Daoy (cell line): Measurements from ENCODE around the gene PRICKLE1. TPM values are rescaled to one million over a fixed set of nuclear protein-coding genes. Genes with fewer than 3 reads are reported as not detected.
"Not testable (repeated sequence)": the region's sequence is repeated elsewhere in the genome, so short reads cannot be mapped to it uniquely, and the experiment has no call there.

ENCODE experiments used
- DNase-seq: peaks from one replicate; pipeline ENCODE4 v3.0.0-alpha.2; 2015; ENCODE audit warnings: low read depth
- total RNA-seq: library from RNA; depleted of rRNA; stranded (reverse); fragments of >200 nt; shearing (Covaris generic); gene quantifications from 2 replicates; pipeline ENCODE4 v1.2.3, GENCODE V29; 2014

The PRICKLE1 gene
- total RNA-seq, 1 experiment from 2014 or later = 2.4 TPM

DNA sequence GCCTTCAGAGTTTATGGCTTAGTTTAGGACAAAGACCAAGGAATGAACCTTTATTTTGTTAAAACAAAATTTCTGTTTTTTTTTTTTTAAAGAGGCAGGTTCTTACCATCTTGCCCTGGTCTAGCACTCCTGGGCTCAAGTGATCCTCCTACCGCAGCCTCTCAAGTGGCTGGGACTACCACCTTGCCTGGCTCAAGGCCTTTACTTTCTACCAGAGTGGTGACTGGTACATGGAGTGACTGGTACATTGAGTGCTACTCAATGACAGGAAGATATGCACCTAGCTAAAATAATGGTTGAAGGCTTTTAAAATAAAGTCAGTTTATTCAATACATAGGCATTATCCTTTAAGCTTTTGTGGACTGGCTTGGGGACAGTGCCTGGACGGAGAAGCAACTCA, 32.6 kb downstream of the PRICKLE1 start:
- DNase-seq = no peak

DNA sequence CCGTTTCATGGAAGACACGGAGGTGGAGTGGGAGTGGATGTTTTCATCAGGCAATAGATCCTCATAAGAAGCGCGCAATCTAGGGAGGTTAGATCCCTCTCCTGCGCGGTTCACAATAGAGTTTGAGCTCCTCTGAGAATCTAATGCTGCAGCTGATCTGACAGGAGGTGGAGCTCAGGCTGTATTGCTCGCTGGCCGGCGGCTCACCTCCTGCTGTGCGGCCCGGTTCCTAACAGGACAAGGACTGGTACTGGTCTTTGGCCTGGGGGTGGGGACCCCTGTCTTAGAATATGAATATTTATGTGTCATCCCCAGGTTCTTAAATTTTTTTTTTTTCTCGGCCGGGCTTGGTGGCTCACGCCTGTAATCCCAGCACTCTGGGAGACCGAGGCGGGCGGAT, 36.7 kb downstream of the PRICKLE1 start:
- DNase-seq = no peak

DNA sequence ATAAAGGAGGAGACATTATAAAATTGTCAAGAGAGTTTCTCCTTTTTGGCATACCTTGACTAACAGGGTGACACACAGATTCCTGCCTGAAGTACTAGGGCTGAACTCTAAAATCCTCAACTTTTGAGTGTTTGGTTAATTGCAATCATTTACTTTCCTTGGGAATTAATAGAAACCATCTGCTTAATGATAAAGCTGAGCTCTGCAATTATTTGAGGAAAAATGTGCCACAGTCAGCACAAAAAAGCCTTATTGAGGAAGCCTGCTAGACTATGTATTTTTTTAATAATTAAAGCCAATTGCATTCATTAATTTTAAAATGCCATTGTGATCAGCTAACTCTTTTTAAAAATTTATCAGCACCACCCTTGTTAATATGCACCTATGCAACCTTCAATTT, 38.7 kb downstream of the PRICKLE1 start:
- DNase-seq = no peak

DNA sequence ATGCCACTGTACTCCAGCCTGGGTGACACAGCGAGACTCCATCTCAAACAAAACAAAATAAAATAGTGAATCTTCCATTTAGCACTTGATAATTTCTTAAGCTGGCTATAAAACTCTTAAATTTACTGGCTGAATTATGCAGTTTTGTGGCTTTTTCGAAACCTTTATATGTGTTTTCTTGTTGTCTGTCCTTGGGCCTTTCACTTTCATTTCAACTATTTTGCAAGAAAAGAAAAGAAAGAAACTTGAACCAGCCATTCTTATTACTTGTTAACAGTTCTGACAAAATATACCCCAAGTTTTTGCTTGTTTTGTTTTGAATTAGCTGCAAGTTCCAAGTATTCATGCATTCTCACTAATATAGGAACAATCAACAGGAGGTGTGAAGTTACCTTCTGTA, 42.8 kb downstream of the PRICKLE1 start:
- no peak for DNase-seq

DNA sequence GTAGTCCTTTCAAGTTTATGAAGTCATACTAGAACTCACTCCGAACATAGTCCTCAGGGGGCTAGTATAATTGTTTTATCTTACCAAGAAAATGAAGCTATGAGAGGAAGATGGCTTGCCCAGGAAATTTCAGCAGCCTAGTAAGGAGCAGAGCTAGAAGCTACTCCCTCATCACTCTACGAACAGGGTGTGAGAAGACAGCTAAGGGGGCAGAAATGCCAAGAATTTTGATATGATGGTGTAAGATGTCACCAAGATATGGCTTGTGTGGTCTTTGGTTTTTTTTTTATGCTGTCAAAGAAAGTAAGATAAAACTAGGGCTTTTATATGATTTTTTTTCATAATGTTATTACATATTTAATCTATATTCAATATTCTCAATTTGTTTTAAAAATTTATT, 47.6 kb downstream of the PRICKLE1 start:
- DNase-seq = no peak

DNA sequence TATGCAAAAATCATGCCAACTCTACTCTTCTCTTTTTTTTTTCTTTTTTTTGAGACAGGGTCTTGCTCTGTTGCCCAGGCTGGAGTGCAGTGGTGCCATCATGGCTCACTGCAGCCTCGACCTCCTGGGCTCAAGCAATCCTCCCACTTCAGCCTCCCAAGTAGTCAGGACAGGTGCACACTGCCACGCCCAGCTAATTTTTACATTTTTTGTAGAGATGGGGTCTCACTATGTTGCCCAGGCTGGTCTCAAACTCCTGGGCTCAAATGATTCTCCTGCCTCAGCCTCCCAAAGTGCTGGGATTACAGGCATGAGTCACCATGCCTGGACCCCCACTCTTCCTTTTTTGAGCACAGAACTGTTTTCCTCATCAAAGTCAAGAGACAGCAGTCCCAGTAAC, 48.2 kb downstream of the PRICKLE1 start:
- not testable (repeated sequence) for DNase-seq

DNA sequence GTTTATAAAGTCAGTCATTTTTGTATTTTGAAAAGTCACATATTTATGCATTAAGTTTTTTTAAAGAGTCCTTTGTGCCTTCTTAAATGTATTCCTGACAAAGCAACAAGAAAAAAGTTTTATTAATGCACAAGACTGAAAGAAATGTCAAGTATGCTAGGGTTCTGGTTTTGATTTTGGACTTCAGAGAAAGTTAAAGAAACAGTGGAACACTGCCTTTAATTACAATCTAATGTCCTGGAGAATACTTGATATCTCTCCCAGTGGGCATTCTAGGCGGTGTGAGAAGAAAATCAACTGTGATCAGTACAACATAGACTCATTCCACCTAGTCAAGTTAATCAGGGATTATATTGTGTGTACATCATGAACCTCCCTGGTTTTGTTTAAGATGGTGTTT, 49.9 kb downstream of the PRICKLE1 start:
- DNase-seq = no peak

DNA sequence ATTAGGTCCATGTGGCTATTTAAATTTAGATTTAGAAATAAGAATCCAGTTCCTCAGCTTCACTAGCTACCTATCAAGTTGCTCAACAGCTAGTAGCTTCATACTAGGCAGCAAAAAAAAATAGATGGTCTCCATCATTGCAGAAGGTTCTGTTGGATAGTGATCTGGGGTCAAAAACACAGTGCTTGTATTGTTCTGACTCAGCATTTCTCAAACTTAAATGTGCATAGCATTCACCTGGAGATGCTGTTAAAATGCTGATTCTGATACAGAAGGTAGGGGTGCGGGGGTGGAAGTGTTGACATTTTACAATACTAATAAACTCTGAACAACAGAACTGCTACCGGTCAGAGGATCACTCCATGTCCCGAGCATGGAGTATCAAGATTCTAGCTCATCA, 51.3 kb downstream of the PRICKLE1 start:
- no peak for DNase-seq

DNA sequence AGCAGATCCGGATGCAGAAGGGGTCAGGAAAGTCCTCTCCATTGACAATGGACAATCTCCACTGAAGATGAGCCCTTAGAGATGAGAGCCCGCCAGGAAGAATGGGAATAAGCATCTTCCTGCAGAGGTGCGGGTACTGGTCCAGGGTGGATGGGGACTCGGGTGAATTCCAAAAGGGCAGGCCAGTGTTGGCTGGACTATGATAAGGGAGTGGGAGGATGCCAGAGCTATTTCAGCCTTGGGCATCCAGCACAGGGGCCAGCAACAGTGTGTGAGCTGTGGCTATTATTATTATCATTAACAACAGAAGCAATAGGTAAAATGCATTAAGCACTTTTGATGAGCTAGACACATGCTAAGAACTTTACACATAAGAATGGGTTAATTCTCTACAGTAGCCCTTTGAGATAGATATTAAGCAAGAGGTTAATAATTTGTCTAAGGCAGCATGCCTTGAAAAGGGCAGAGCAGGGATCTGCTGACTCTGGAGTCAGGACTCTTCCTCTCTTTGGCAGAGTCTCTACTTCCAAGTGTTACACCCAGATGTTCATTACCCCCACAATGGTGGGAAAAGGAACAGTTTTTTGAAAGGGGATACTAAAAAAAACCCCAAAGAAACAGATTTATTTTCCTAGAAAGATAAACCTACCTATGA, 55.2 kb downstream of the PRICKLE1 start:
- DNase-seq = no peak

DNA sequence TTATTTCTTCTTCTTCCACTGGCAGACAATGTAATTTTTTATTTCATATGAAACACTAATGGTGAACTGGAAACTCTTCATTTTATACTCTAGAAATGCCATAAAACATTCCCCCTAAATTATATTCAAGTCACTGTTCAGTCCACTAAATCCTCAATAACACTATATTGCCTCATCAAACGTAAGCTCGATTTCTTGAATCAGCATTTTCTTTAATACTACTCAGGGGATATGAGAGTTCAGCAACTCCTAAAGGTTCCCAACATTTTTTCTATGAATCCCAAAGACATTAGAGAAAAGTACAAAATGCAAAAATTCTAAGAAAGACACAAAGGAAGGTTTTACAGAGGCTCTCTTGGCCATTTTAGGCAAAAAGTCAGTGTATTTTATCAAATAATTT, 59.3 kb downstream of the PRICKLE1 start:
- DNase-seq = no peak

DNA sequence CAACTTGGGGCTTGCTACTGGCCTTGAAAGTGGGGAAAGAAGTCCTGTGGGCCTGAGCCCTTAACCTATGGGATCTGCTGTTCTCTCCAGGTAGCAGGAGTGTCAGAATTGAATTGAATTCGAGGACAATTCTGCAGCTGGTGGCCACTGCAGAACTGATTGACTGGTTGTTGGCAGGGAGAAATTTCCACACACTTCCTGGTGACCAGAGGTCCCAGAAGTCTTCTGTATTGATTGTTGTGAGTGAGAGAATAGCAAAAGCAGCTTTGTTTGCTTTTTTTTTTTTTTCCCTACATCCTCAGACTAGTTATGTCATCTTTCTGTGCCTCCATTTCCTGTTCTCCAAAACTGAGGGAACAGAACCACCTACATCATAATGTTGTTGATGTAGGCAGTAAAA, 64.1 kb downstream of the PRICKLE1 start:
- DNase-seq = no peak

DNA sequence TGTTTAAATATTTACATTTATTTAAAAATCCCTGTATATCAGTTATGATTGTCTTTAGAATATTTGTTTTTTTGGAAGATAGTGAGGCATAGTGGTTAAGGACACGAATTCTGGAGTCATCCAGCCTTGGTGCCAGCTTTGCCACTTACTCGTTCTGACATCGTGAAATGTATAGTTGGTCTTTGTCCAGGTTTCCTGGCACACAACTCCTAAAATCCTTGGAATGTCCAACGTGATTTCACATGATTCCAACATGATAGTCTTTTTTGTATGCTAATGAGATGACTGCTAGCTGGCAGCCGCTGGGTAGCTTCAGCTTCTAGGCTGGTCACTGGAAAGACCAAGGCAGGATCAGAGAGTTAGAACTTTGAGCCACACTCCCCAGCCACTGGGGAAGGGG, 64.8 kb downstream of the PRICKLE1 start:
- no peak for DNase-seq

DNA sequence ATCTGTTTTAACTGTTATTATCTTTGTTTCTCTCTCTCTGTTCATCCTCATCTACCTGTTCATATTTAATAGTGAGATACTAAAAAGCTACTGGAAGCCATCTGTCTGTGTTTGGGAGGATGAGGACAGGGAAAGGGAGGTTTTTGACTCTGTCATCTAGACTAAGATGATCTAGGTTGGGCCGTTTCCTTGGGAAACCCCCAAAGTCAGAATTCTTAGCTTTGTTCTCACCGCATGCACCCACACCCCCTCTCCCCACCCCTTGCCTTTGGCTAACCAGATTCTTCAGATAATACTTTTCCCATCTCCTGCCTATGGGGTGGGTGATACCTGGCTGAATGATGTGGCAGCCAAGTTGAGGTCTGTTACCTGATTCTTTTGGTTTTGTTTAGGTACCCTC, 73.0 kb downstream of the PRICKLE1 start:
- DNase-seq = no peak

DNA sequence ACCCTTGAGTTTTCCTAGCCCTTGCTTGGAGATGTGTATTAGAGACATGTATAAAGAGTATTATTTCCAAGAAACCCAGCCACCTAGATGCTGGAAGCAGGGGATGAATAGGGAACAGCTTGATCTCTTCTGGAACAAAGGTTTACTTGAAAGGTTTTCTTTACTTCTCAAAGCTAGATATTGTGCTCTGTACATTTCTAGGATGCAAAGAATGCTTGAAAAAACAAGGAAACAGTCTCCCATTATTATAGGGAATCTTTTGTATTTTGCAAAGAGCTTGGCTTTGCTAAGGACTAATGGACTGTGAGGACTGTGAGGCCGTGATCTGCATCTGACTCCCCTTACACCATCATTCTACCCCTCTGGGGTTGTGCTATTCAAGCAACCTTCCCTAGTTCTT, 77.9 kb downstream of the PRICKLE1 start:
- no peak for DNase-seq

DNA sequence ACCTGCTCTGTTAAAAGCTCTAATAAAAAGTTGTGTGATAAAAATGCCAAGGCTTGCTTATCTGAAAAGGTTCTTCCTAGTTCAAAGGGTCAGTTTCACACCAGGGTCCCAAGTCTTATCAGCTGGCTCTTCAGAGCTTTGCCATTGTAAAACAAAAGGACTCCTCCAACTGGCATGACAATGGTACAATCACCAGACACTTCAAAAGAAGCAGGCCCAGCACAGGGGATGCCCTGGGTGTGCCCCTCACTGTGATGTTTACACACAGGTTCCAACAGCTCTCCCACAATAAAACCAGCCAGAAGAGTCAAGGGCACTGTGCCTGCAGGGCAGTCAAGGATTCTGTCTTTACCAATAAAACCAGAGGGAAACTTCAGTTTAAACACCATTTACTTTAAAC, 78.7 kb downstream of the PRICKLE1 start:
- no peak for DNase-seq

DNA sequence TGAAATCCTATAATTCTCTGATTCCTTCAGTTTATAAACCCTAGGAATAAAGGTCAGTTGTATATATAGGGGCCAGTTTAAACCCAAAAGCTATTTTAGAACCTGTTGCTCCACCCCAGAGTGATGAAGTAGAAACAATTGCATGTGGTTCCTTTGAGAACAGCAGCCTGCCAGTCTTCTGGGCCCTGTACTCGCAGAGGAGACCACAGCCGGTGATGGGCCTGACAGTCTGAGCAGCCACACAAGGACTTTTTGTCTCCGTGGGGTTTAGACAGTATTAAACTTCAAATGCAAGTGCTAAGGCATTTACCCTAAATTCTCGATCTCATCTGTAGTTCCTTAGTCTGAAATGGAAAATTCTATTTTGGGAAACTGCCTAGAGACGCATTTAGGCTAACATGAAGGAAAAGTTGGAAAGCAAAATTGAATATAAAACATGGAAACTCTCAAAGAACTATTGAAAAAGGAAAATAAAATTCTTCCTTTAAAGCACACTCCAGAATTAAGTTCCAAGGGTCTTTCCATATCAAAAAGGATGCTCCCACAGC, 80.6 kb downstream of the PRICKLE1 start:
- DNase-seq = no peak

DNA sequence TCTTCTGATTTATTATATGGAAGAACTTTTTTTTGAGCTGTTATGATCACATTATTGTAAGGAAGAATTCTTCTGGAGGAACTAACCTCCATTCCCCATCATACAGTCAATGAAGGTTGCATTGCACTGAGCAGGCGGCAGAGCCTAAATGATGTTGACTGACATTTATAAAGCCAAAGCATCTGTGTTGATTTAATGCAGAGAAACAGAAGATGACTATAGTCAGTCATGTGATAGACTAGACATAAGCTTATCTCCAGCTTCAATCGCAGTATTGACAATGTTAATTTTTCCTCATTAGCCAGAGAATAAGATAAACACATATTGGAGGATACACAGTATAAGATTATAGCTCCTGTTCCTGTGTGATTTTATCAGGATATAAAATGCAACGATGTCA, 82.0 kb downstream of the PRICKLE1 start:
- no peak for DNase-seq

DNA sequence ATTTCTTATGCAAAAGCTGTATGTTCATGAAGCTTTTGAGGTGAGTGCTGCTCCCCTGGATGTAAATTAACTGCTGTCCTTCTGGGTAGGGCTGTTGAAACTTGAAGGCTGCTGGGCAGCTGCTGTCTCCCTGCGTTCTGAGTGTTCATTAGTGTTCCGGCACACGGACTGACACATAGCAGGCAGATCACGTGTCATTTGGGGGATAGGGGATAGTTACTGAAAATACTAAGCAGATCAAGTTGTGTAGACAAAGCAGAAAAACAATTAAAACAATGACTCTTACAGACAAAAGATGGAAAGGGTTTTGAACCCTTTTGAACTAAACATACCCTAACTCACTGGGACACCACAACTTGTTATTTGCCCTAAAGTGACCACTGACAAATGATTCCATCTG, 82.5 kb downstream of the PRICKLE1 start:
- no peak for DNase-seq

DNA sequence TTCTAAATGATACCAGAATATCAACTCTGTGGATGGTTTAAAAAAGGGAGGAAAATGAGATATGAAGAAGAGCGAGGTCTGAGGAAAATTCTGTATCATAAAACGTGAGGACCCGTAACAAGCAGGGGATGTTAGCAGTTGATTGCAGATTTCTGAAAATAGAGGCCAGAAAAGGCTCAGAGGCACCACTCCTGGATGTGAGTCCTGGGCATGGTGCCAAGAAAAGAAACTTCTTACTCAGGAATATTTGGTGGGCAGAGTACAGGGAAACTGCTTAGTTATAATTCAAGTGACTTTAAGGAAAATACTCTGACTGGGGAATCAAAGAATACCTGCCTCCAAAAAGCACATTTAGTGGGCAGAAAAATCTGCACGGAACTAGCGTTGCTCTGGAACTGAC, 85.5 kb downstream of the PRICKLE1 start:
- DNase-seq = peak; percentile 16

DNA sequence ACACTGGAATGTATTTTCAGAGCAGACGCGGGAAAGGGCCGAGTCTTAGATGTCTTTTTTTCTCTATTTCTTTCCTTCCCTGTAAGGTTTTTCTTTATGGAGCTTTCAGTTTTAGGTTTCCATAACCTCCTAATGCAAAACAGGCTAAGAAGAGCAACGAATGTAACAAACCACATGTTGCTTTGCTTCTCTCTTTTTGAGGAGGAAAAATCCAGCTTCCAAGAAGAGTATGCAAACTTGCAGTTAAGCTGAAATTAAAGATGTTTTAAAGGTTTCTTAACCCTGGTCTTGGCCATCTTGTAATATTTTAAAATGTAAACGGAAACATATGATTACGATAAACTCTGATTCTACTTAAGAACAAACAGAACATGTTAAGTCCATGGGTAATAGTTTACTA, 86.9 kb downstream of the PRICKLE1 start:
- DNase-seq = no peak

DNA sequence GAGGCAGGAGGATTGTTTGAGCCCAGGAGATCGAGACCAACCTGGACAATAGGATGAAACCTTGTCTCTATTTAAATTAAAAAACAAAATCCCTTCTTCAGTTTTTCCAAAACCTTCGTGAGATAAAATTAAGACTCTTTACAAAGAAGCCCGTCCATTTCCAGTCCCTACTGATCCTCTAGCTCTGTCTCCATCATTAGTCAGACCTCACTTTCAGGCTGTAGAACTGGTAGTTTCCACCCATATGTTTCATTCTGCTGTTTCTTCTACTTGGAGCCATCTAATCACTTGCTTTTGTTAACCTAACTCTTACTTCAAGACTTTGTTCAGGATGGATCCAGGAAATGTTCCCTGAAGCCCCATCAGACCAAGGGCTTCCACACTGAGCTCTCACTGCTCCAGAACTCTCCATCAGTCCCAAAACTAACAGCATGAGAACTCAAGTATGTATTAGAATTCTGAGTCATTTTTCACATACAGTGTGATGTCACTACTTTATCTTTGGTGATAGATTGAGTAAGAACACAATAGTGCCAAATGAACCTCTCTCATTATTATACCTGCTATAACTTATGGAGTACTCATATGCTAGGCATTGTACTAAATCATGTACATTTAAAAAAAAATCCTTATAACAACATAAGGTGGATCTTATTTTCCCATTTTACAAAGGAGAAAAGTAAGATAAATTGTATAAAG, 90.8 kb downstream of the PRICKLE1 start:
- DNase-seq = no peak

DNA sequence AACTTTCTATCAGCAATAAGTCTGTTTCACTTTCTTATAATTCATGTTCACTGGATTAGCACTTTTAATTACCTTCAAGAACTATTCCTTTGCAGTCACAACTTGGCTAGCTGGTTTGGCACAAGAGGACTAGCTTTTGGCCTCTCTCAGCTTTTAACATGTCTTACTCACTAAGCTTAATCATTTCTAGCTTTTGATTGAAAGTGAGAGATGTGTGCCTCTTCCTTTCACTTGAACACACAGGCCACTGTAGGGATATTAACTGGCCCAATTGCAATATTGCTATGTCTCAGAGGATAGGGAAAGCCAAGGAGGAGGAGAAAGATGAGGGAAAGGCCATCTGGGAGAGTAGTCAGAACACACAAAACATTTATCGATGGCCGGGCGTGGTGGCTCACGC, 92.7 kb downstream of the PRICKLE1 start:
- no peak for DNase-seq

DNA sequence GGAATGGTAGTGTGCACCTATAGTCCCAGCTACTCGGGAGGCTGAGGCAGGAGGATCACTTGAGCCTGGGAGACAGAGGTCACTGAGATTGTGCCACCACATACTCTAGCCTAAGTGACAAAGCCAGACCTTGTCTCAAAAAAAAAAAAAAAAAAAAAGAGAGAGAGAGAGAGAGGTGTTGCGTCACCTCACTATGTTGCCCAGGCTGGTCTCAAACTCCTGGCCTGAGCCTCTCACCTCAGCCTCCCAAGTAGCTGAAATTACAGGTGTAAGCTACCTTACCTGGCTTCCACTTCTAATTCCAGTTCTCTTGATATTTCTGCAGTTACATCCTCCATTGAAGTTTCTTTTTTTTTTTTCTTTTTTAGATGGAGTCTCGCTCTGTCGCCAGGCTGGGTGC, 94.3 kb downstream of the PRICKLE1 start:
- no peak for DNase-seq

DNA sequence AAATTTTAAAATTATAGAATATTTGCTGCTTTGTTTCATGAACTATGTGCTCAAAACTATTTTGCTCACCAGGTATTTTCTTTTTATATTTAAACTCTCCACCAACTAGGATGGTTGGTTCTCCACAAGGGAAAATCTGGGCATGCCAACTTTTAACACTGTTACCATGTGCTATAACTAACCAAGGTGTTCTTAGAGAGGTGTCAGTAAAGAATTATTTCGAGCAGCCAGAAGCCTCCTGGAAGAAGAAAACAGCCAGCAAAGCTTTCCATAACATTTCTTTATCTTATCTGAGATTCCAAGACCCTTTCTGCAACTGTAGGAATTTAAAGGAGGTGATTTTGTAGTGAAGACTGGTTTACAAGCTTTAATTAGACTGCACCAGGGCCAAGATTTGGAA, 97.3 kb downstream of the PRICKLE1 start:
- no peak for DNase-seq
